ENCODE measurements around the gene RNF126.
A peak's percentile ranks its signal among the peaks of the same experiment; 100 is the strongest.
"Not testable (repeated sequence)": the region's sequence is repeated elsewhere in the genome, so short reads cannot be mapped to it uniquely, and the experiment has no call there.

Gene RNF126

DNA sequence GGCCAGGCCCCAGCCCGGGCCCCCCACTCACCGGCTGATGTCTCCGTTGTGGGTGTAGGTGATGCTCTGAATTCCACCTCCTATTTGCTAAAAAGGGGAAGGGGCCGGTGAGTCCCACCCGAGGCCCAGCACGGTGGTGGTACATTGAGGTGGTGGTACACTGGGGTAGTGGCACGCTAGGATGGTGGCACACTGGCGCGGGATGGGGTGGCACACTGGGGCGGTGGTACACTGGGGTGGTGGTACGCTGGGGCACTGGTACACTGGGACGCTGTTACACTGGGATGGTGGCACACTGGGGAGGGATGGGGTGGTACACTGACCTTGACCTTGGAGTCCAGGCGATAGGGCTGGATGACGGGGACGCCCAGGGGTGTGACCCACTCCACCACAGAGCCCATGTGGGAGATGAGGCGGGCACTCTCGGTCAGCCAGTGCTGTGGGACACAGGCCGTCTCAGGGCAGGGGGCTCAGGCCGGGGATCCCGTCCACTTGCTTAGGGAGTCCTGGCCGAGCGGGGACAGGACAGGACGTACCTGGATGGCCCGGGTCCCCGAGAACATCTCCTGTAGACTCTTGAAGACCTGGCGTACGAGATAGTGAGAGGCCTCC lies 44.2 kb downstream of the RNF126 start:
- no peak overlapping the region for H3K27ac ChIP-seq
- no peak overlapping the region for H3K4me3 ChIP-seq

DNA sequence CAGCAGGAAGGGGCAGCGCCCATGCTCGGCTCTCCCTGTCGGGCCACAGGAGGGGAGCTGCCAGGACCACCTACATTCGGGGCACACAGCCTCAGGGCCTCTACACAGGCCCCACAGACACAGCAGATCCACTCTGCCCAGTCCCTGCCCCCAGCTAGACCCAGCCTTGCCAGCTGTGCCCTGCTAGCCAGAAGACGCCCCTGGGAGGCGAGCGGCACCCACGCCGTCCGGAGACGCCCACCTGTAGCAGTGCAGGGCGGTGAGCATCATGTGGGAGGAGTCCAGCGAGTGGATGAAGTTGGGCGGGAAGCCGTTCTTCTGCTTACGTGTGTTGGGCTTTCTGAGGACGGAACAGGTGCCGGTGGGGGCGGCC lies 44.8 kb downstream of the RNF126 start:
- Histone ChIP-seq H3K27ac (no peak overlapping the region), H3K4me3 (no peak overlapping the region)

DNA sequence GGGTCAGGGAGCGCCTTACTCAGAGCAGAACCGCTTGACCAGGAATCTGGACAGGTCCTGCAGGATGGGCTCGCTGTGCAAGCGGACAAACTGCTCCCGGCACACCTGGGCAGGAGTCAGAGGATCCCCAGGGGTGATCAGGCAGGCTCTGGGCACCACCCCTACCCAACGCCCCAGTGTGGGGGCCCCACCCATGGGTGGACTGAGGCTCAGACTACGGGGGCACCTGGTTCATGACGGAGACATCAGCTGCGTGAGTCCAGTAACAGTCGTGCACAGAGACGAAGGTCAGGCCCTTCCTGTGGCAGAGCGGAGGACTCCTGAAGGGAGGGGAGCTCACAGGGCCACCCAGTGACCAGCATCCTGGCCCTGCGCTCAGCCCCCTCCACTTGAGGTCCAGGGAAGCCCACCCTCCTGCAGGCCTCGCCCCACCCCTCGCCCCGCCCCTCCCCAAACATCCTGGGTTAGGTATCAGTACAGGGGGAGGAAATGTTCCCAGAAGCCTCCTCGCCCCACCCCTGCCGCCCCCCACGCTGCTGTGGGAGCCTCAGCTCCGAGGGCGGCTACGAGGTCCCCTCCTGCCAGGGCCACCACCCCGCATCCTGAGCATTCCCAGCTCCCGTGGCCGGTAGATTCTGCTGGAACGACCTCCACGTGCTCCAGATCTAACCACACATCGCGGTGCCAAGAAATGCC lies 45.3 kb downstream of the RNF126 start:
- Histone ChIP-seq H3K27ac (no peak overlapping the region), H3K4me3 (no peak overlapping the region)

DNA sequence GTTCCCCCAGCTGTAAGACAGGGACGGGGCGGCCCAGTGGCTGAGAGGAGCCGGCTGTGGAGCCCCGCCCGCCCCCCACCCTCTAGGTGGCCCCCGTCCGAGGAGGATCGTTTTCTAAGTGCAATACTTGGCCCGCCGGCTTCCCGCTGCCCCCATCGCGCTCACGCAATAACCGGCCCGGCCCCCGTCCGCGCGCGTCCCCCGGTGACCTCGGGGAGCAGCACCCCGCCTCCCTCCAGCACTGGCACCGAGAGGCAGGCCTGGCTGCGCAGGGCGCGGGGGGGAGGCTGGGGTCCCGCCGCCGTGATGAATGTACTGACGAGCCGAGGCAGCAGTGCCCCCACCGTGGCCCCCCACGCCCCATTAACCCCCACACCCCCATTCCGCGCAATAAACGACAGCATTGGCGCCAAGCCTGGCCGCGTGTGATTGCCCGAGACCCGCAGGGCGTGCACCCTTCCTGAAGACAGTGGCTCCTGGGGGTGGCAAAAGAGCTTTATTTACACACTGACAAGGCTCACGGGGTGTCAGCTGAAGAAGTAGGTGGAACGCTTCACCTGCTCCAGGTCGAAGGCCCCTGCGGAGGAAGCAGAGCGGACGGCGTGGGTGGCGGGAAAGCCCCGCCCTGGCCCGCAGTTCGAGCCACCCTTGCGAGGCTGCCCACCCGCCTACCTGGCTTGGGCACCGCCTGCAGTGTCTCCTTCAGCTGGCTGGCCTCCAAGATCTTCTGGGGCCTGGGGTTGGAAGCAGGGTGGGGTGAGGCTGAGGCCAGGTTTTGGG lies 46.1 kb downstream of the RNF126 start:
- Histone ChIP-seq H3K27ac (peak overlapping the region in 1 of 21 experiments; percentile 14), H3K4me3 (no peak overlapping the region)

DNA sequence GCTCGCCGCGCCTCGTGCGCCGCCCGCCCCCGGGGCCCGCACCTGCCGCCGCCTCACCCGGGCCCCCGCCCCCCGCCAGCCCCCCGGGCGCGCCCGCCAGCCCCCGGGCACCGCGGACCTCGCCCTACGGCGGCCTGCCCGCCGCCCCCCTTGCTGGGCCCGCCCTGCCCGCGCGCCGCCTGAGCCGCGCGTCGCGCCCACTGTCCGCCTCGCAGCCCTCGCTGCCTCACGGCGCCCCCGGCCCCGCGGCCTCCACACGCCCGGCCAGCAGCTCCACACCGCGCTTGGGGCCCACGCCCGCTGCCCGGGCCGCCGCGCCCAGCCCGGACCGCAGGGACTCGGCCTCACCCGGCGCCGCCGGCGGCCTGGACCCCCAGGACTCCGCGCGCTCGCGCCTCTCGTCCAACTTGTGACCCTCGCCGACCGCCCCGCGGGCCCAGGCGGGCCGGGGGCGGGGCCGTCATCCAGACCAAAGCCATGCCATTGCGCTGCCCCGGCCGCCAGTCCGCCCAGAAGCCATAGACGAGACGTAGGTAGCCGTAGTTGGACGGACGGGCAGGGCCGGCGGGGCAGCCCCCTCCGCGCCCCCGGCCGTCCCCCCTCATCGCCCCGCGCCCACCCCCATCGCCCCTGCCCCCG lies 46.8 kb downstream of the RNF126 start:
- no peak overlapping the region for H3K27ac ChIP-seq
- no peak overlapping the region for H3K4me3 ChIP-seq

DNA sequence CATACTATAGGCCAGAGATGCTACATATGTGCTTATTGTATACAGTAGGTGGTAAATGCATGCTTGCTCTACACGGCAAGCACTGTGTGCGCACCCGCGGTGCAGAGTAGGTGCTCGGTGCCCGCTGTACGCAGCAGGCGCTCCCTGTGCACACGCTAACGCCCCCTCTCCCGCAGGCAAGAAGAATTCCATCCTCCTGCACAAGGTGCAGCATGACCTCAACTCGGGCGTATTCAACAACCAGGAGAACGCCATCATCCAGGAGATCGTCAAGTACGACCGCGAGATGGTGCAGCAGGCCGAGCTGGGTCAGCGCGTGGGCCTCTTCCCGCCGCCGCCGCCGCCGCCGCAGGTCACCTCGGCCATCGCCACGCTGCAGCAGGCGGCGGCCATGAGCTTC lies 47.4 kb downstream of the RNF126 start:
- Histone ChIP-seq H3K27ac (no peak overlapping the region), H3K4me3 (no peak overlapping the region)

DNA sequence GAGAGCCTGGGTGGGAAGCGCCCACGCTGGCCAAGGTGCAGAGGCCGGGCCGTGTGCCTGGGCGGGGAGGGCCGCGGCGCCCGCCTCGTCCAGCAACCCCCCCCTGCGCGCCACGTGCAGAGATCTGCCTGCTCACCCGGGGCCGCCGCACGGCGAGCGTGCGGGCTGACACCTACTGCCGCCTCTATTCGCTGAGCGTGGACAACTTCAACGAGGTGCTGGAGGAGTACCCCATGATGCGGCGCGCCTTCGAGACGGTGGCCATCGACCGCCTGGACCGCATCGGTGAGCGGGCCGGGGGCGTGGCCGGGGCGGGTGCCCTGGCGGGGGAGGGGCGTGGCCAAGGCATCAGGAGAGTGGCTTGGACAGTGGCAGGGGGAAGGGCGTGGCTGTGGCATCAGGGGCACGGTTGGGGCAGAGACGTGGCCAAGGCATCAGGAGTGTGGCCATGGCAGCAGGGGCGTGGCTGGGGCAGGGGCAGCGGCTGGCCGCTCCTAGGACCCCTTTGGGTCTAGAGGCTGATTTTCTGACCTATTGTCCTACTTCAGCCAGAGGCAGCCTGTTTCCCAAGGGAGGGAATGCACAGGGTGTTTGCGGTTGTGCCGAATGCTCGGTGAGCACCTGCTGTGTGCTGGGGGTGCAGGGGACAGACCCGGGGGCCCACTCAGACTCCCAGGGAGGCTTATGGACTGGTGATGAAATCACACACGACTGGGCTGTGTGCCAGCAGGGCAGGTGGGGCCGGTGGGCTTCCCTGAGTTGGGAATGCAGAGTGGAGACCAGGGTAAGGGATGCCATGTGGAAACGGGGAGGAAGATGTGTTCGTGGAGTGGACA lies 49.1 kb downstream of the RNF126 start:
- Histone ChIP-seq H3K4me3 (no peak overlapping the region), H3K27ac (no peak overlapping the region)

DNA sequence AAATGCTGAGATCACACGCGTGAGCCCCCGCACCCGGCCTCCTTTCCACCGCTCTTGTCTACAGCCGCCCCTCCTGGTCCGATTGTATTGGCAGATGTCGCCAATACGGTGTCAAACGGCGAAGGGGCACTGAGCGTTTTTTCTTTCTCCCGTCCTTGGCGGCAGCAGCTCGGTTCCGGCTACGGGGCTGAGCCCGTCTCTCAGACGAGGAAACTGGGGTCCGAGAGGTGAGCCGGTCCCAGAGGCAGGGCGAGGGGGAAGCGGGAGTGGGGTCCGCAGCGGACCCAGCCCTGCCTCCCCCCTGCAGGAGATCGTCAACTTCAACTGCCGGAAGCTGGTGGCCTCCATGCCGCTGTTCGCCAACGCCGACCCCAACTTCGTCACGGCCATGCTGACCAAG lies 50.1 kb downstream of the RNF126 start:
- Histone ChIP-seq H3K27ac (no peak overlapping the region), H3K4me3 (no peak overlapping the region)

DNA sequence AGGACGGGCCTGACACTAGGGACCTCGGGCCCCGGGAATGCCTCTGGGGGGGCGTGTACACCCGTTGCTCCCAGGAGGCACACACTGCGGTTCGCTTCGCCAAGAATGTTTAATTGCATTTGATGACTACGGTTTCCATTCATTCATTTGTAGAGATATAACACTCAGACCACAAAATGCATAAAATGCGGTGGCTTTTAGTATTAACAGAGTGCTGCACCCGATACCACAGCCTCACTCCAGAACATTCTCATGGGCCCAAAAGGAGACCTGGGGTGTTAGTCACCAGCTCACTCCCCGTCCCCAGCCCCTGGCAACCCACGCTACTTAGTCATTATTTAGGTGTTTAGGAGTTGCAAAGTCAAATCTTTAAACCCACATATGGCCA lies 51.5 kb downstream of the RNF126 start:
- H3K4me3 ChIP-seq: peak overlapping the region in 3 of 7 experiments; percentile 4 to 32 (median 31)
- H3K27ac ChIP-seq: peak overlapping the region in 13 of 21 experiments; percentile 59 to 87 (median 72)

DNA sequence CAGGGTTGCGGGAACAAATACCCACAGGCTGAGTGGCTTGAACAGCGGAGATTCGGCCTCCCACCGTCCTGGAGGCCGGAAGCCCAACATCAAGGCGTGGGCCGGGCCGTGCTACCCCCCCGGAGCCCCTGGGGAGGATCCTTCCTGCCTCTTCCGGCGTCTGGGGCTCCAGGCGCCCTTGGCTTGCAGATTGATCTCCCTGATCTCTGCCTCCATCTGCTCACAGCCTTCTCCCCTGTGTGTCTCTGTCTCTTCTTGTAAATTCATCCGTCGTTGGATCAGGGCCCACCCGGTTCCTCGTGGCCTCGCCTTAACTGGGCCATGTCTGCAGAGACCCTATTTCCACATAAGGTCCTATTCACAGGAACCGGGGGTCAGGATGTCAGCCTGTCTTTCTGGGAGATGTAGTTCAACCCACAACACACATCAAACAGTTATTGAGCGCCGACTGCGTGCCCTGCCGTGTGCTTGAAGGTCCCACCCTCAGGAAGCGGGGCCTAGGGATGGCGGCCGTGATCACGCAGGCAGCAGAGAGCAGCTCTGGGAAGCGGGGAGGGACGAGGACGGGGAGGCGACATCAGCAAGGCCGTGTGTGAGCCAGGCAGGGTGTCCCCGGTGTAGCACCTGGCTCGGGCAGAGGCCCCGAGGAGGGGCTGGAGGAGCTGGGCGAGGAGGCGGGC lies 52.1 kb downstream of the RNF126 start:
- Histone ChIP-seq H3K4me3 (peak overlapping the region; percentile 16 to 32 (median 28)), H3K27ac (peak overlapping the region; percentile 6 to 87 (median 67))

DNA sequence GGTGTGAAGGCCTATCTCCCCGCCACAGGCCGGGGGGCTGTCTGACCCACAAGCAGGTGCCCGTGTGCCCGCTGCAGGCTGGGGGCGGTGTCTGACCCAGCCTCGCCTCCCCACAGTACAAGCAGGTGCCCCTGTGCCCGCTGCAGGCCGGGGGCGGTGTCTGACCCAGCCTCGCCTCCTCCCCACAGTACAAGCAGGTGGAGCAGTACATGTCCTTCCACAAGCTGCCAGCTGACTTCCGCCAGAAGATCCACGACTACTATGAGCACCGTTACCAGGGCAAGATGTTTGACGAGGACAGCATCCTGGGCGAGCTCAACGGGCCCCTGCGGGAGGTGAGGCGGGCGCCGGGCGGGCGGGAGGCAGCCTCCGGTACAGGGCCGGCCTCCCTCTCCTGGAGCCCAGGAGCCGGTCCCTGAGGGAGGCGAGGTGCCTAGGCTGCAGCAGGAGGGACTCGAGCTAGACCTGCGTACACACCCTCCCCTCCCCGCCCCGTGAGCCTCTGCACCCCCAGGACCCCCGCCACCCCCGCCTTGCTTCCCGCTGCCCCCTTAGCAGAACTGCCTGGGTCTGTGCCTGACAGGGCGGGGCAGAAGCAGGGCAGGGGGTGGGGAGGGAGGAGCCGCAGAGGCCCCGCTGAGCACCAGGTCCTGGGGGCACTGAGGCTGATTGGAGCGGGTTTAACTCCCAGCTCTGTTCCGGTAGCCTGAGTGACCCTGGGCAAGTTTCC lies 52.8 kb downstream of the RNF126 start:
- H3K4me3 ChIP-seq: peak overlapping the region; percentile 16 to 32 (median 28)
- peak overlapping the region; percentile 6 to 87 (median 67) for H3K27ac ChIP-seq

DNA sequence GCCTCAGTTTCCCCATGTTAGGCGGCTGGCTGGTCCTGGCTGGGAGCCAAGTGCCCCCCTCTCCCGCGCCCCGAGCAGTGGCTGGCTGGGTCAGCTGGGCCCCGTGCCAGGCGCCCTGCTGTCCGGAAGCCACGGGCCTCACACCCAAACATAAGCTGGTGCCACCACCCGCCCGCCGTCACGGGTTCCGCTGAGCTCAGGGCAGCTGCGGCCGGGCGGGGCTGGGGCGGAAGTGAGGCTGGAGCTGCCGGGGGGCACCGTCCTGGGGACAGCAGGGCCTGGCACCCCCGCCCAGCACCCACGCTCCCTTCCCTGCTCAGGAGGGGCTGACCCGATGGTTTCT lies 54.0 kb downstream of the RNF126 start:
- peak overlapping the region in 3 of 21 experiments; percentile 60 to 83 (median 65) for H3K27ac ChIP-seq
- H3K4me3 ChIP-seq: no peak overlapping the region

DNA sequence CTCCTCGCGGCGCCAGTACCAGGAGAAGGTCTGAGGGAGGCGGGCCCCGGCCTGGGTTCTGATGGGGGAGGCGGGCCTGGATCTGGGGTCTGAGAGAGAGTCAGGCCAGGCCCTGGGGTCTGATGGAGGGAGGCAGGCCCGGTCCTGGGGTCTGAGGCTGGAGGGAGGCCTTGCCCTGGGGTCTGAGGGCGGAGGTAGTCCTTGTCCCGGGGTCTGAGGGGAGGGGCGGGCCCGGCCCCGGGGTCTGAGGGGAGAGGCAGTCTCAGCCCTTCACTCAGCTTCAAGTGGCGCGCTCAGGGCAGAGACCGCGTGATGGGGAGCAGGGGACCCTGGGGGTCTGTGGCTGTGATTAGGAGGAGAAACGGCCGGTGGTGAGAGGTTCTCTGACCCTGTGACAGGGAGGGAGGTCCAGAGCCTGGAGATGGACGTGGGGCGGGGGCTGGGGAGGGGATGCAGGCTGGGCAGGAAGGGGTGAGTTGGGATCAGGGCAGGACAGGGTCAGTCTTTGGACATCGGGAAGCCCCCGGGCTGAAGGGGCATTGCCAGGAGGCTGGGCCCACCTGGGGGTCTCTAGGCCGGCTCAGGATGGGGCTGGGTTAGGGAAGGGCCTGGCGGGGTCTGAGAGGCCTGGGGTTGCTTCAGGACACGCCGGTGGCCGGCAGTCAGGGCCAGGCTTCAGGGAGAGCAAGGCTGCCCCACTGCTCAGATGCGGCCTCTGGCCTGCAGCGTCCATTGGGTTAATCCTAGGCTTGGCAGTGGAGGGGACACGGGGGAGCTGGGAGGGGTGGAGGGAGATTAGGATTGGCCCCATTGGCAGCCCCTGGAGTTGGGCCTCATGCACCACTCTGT lies 54.6 kb downstream of the RNF126 start:
- Histone ChIP-seq H3K4me3 (no peak overlapping the region), H3K27ac (peak overlapping the region in 1 of 21 experiments; percentile 83)

DNA sequence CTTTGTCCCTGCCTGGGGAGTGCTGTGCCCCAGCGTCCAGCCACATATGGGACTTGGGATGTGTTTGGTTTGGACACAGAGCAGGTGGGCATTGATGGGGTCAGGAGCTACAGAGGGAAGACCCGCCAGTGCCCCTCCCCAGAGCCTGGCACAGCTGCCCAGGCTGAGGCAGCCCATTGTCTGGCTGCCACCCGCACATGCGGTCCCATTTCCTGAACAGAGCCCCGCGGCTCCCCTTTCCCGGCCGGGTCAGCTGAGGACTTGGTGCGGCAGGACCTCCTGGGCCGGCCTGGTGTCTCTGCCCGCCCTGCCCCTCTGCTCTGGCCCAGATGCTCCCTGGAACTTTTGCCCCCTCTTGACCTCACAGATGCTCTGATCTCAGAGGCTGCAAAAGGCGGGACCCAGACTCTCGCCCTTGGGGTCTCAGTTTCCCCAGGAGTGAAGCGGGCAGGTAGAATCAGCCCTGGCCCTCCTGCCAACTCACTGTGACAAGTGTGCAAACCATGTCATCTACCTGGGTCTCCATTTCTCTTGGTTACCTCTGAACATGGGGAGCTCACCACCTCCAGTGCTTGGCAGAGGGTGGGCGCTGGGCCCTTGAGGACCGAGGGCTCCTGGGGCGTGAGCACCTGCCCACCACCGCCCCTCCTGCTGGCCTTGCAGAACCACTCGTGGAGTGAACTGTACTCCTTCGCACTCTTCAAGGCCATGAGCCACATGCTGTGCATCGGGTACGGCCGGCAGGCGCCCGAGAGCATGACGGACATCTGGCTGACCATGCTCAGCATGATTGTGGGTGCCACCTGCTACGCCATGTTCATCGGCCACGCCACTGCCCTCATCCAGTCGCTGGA lies 55.5 kb downstream of the RNF126 start:
- Histone ChIP-seq H3K4me3 (no peak overlapping the region), H3K27ac (no peak overlapping the region)

DNA sequence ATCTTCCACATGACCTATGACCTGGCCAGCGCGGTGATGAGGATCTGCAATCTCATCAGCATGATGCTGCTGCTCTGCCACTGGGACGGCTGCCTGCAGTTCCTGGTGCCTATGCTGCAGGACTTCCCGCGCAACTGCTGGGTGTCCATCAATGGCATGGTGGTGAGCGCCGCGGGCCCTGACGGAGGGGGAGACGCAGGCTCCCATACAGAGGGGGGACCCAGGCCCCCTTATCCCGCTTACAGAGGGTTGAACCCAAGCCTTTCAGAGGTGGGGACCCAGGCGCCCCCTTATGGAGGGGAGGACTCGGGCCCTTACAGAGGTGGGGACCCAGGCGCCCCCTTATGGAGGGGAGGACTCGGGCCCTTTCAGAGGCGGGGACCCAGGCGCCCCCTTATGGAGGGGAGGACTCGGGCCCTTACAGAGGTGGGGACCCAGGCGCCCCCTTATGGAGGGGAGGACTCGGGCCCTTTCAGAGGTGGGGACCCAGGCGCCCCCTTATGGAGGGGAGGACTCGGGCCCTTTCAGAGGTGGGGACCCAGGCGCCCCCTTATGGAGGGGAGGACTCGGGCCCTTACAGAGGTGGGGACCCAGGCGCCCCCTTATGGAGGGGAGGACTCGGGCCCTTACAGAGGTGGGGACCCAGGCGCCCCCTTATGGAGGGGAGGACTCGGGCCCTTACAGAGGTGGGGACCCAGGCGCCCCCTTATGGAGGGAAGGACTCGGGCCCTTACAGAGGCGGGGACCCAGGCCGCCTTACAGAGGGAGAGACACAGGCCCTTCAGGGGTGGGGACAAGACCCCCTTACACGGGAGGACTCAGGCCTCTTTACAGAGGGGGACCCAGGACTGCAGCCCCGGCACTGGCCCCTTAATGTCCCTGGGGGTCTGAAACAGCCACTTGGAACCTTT lies 57.7 kb downstream of the RNF126 start:
- not testable (repeated sequence) for H3K27ac ChIP-seq

DNA sequence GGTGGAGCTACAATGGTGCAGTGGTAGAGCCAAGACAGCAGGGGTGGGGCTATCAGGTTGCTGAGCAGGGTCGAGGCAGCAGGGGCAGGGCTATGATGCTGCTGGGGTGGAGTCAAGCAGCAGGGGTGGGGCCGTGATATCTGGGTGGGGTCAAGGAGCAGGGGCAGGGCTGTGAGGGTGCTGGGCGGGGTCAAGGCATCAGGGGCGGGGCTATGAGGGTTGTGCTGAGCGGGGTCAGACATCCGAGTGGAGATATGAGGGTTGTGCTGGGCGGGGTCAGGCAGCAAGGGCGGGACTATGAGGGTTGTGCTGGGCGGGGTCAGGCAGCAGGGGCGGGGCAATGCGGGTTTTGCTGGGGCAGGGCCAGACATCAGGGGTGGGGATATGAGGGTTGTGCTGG lies 58.7 kb downstream of the RNF126 start:
- no peak overlapping the region for H3K4me3 ChIP-seq
- H3K27ac ChIP-seq: no peak overlapping the region

More for the DNA sequence above, 57.7 kb downstream of the RNF126 start:
- H3K4me3 ChIP-seq: not testable (repeated sequence)
